GM23248 (cell line): Measurements from ENCODE around the gene CCL27.

Experiments used
- EZH2 ChIP-seq: fragments of 200-600 bp; sonication (generic); IDR thresholded peaks from 2 replicates; pipeline ENCODE4 v1.6.1; 2018; ENCODE audit warnings: antibody characterized with exemption, mild to moderate bottlenecking; ENCODE audit not compliant: insufficient read depth, poor library complexity, severe bottlenecking
- EZH2phosphoT487 ChIP-seq: fragments of 200-600 bp; sonication (generic); IDR thresholded peaks from 2 replicates; pipeline ENCODE4 v1.6.1; 2018; ENCODE audit warnings: antibody characterized with exemption, moderate library complexity, mild to moderate bottlenecking, low read depth; ENCODE audit not compliant: insufficient read depth

GRCh38 chr9:34630402-34631154 is 31.9 kb downstream of the CCL27 start:
- TF ChIP-seq EZH2phosphoT487: no peak
- no peak for TF ChIP-seq EZH2
